Suprapubic skin (tissue), 3 donors: ENCODE measurements around the gene ZNF550.

Source experiments
- CTCF ChIP-seq, 2 donors: fragments of 200-600 bp in 1 of 2; fragments of 450-650 bp in 1 of 2; sonication (generic) in 1 of 2; IDR thresholded peaks; one replicate each; pipeline ENCODE4 v1.5.1; 2016 to 2019; ENCODE audit warnings: antibody characterized with exemption in 2 of 2, mild to moderate bottlenecking in 1 of 2, moderate library complexity in 1 of 2
- EP300 ChIP-seq: sonication (generic); formaldehyde crosslinking; IDR thresholded peaks from one replicate; pipeline ENCODE4 v1.6.1; 2017; ENCODE audit warnings: antibody characterized with exemption
- POLR2A ChIP-seq, 2 donors: fragments of 450-650 bp; IDR thresholded peaks; one replicate each; pipeline ENCODE4 v1.6.1; 2017; ENCODE audit warnings: antibody characterized with exemption in 2 of 2, mild to moderate bottlenecking in 2 of 2, moderate library complexity in 2 of 2

DNA sequence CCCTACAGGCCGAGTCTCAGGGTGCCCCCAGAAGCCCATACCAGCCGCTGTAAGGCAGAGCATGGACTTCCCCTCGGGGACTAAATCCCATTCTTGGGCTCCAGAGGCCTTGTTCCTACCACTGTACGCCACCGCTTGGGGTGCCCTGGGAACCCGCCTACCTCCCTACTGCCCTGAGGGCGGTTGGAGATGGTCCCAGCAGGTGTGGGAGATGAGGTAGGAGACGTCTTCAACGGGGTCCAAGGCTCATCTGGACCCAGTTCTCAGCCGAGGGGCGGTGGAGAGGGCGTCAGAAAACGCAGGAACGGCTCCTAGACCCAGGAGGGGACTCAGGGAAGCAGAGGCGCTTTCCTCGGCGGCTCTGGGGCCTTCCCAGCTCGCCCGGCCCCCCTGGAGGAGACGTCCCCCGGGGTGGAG lies 23.4 kb upstream of the ZNF550 start:
- no peak for TF ChIP-seq EP300
- TF ChIP-seq POLR2A (IDR thresholded peaks at IDR 0.05) = no peak
- TF ChIP-seq CTCF (IDR thresholded peaks at IDR 0.05) = no peak
